RWPE2 (cell line): ENCODE results near the gene TNRC6C.

ENCODE experiments used
- ATAC-seq: fragments of 200-7000 bp; cut with Tn5 transposase; 3 replicates; pipeline ENCODE4 v1.9.1; 2021; ENCODE audit warnings: low read depth
- DNase-seq: peaks from one replicate; pipeline ENCODE4 v3.0.0-alpha.2; 2020; ENCODE audit warnings: low spot score
- H3K27ac ChIP-seq: fragments of 450-650 bp; 2 replicates; pipeline ENCODE4 v1.5.1; 2017; ENCODE audit warnings: mild to moderate bottlenecking; ENCODE audit not compliant: poor library complexity, severe bottlenecking
- H3K27me3 ChIP-seq: fragments of 250-450 bp; sonication (Bioruptor Pico); 2 replicates; pipeline ENCODE4 v1.5.1; 2021; ENCODE audit warnings: mild to moderate bottlenecking, moderate library complexity; ENCODE audit not compliant: insufficient read depth, poor library complexity, severe bottlenecking
- H3K36me3 ChIP-seq: fragments of 250-450 bp; sonication (Bioruptor Pico); 2 replicates; pipeline ENCODE4 v1.5.1; 2020; ENCODE audit warnings: low read depth, mild to moderate bottlenecking, moderate library complexity
- H3K4me1 ChIP-seq: fragments of 250-450 bp; sonication (Bioruptor Pico); 2 replicates; pipeline ENCODE4 v1.5.1; 2021; ENCODE audit warnings: mild to moderate bottlenecking, moderate library complexity; ENCODE audit not compliant: insufficient read depth, poor library complexity, severe bottlenecking
- H3K4me3 ChIP-seq: fragments of 250-450 bp; sonication (Bioruptor Pico); 2 replicates; pipeline ENCODE4 v1.5.1; 2021; ENCODE audit warnings: mild to moderate bottlenecking, moderate library complexity; ENCODE audit not compliant: severe bottlenecking
- H3K9me3 ChIP-seq: fragments of 250-450 bp; sonication (Bioruptor Pico); 2 replicates; pipeline ENCODE4 v1.5.1; 2021; ENCODE audit warnings: mild to moderate bottlenecking, moderate library complexity; ENCODE audit not compliant: severe bottlenecking
- CTCF ChIP-seq: fragments of 450-650 bp; IDR thresholded peaks from one replicate; pipeline ENCODE4 v1.5.1; 2017; ENCODE audit warnings: mild to moderate bottlenecking, moderate library complexity; ENCODE audit not compliant: poor library complexity, severe bottlenecking

TNRC6C gene

GRCh38 chr17:77941004-77941403 lies 17.5 kb upstream of the TNRC6C start:
- DNase-seq: no peak
- ATAC-seq: no peak
- Histone ChIP-seq H3K27ac (no peak overlapping the region), H3K4me1 (no peaks in the 10 kb centered on the region), H3K9me3 (no peaks in the 10 kb centered on the region), H3K4me3 (no peak overlapping the region), H3K36me3 (no peaks in the 10 kb centered on the region), H3K27me3 (peaks cover 28% of the 10 kb centered on the region)
- TF ChIP-seq CTCF: no peak

- TF ChIP-seq CTCF: no peak
- ATAC-seq (no peak), DNase-seq (no peak)
- H3K9me3 ChIP-seq: no peaks in the 10 kb centered on the region
- peaks cover 28% of the 10 kb centered on the region for H3K27me3 ChIP-seq
- H3K4me1 ChIP-seq: no peaks in the 10 kb centered on the region
- H3K36me3 ChIP-seq: no peaks in the 10 kb centered on the region
- H3K27ac ChIP-seq: no peak overlapping the region
- no peak overlapping the region for H3K4me3 ChIP-seq
These were observed 16.2 kb upstream of the TNRC6C start for GRCh38 chr17:77942112-77942988.

- no peak for TF ChIP-seq CTCF
- no peaks in the 10 kb centered on the region for H3K9me3 ChIP-seq
- ATAC-seq (no peak), DNase-seq (no peak)
- H3K4me3 ChIP-seq: no peak overlapping the region
- peaks cover 28% of the 10 kb centered on the region for H3K27me3 ChIP-seq
- no peak overlapping the region for H3K27ac ChIP-seq
- no peaks in the 10 kb centered on the region for H3K36me3 ChIP-seq
- no peaks in the 10 kb centered on the region for H3K4me1 ChIP-seq
These were observed 14.5 kb upstream of the TNRC6C start for GRCh38 chr17:77943971-77944370.

- TF ChIP-seq CTCF: no peak
- H3K9me3 ChIP-seq: no peaks in the 10 kb centered on the region
- no peak overlapping the region for H3K4me3 ChIP-seq
- DNase-seq (no peak), ATAC-seq (no peak)
- H3K27me3 ChIP-seq: peaks cover 28% of the 10 kb centered on the region
- no peaks in the 10 kb centered on the region for H3K4me1 ChIP-seq
- no peaks in the 10 kb centered on the region for H3K36me3 ChIP-seq
- no peak overlapping the region for H3K27ac ChIP-seq
These were observed 13.9 kb upstream of the TNRC6C start for GRCh38 chr17:77944390-77945222.
